HCT116 (cell line): ENCODE data around the gene CORO7. TPM values are rescaled to one million over a fixed set of nuclear protein-coding genes. Genes with fewer than 3 reads are reported as not detected.

Source experiments
- ATAC-seq: fragments of 200-7000 bp; cut with Tn5 transposase; 2 replicates; pipeline ENCODE4 v1.9.1; 2020; ENCODE audit warnings: mild to moderate bottlenecking, moderate library complexity
- BruUV-seq: library from RNA; stranded (reverse); fragments of 400-500 nt; replicated peaks from 2 replicates; lab custom pipeline; 2021; lab: Mats Ljungman, UMichigan
- CTCF ChIA-PET: fragments of 300-600 bp; sonication (Branson Sonifier 250); formaldehyde crosslinking; loops from one replicate; lab custom pipeline; 2021; ENCODE audit warnings: antibody characterized with exemption; lab: Charles Lee
- POLR2A ChIA-PET: fragments of 300-600, 350-600 bp; sonication (Branson Sonifier 250); formaldehyde crosslinking; loops from one replicate; lab custom pipeline; 2021; ENCODE audit warnings: antibody characterized with exemption; lab: Charles Lee
- RAD21 ChIA-PET, 2 experiments: fragments of 300-600 bp; sonication (Branson Sonifier 250); formaldehyde crosslinking; loops; one replicate each; lab custom pipeline; 2023; ENCODE audit warnings: low total read pairs in 2 of 2; ENCODE audit not compliant: uncharacterized antibody in 2 of 2, unreplicated experiment in 2 of 2, low non-redundant PET in 1 of 2; lab: Charles Lee
- DNase-seq: peaks from one replicate; pipeline ENCODE4 v3.0.0-alpha.2; 2010; ENCODE audit warnings: low read depth, low spot score
- H2AFZ ChIP-seq: fragments of 200-600 bp; shearing (Covaris generic), sonication (generic); 2 replicates; pipeline ENCODE4 v1.6.1; 2017; ENCODE audit warnings: low read depth, mixed run types, mixed read lengths, antibody characterized with exemption, low read length; ENCODE audit not compliant: poor library complexity, severe bottlenecking
- H3K27ac ChIP-seq: 2 replicates; pipeline ENCODE4 v1.5.1; 2012; ENCODE audit warnings: low read depth, low read length
- H3K27me3 ChIP-seq: fragments of 200-600 bp; sonication (generic); 2 replicates; pipeline ENCODE4 v1.6.1; 2016; ENCODE audit warnings: mixed run types, low read length, mixed read lengths; ENCODE audit not compliant: insufficient read depth
- H3K36me3 ChIP-seq, 2 experiments: fragments of 200-500 bp in 1 of 2; fragments of 200-600 bp in 1 of 2; sonication (Bioruptor generic) in 1 of 2; sonication (generic) in 1 of 2; 2 replicates each; pipeline versions ENCODE4 v1.5.1 to v1.6.1; 2014 to 2016; ENCODE audit warnings: low read length in 2 of 2, inconsistent platforms in 1 of 2, mixed read lengths in 1 of 2, mixed run types in 1 of 2; ENCODE audit not compliant: insufficient read depth in 2 of 2, control insufficient read depth in 1 of 2
- H3K4me1 ChIP-seq, 2 experiments: fragments of 200-600 bp in 1 of 2; sonication (generic) in 1 of 2; 2 replicates each; pipeline versions ENCODE4 v1.5.1 to v1.6.1; 2012 to 2017; ENCODE audit warnings: low read length in 2 of 2, inconsistent platforms in 1 of 2, mild to moderate bottlenecking in 1 of 2, mixed read lengths in 1 of 2, mixed run types in 1 of 2, moderate library complexity in 1 of 2; ENCODE audit not compliant: insufficient read depth in 2 of 2, control insufficient read depth in 1 of 2
- H3K4me2 ChIP-seq: fragments of 200-600 bp; sonication (generic); 2 replicates; pipeline ENCODE4 v1.6.1; 2017; ENCODE audit warnings: mixed run types, low read length, mixed read lengths
- H3K4me3 ChIP-seq, 2 experiments: fragments of 200-600 bp in 1 of 2; sonication (generic) in 1 of 2; replicated peaks in 1 of 2; 2 replicates each; pipeline ENCODE4 v1.5.1; 2011 to 2016; ENCODE audit warnings: low read length in 2 of 2, control low read depth in 1 of 2, low read depth in 1 of 2, mild to moderate bottlenecking in 1 of 2, mixed read lengths in 1 of 2, mixed run types in 1 of 2
- H3K79me2 ChIP-seq: fragments of 200-600 bp; sonication (generic); 2 replicates; pipeline ENCODE4 v1.6.1; 2017; ENCODE audit warnings: mild to moderate bottlenecking, mixed run types, low read length, moderate library complexity, mixed read lengths; ENCODE audit not compliant: insufficient read depth
- H3K9ac ChIP-seq: fragments of 200-600 bp; sonication (generic); 2 replicates; pipeline ENCODE4 v1.6.1; 2016; ENCODE audit warnings: low read length, mixed read lengths
- H3K9me2 ChIP-seq: fragments of 200-600 bp; sonication (generic), shearing (Covaris generic); 2 replicates; pipeline ENCODE4 v1.6.1; 2017; ENCODE audit warnings: mixed run types, mild to moderate bottlenecking, moderate library complexity; ENCODE audit not compliant: insufficient read depth
- H3K9me3 ChIP-seq, 2 experiments: fragments of 200-500 bp in 1 of 2; fragments of 200-600 bp in 1 of 2; sonication (Bioruptor generic) in 1 of 2; sonication (generic) in 1 of 2; 2 replicates each; pipeline ENCODE4 v1.6.1; 2014 to 2017; ENCODE audit warnings: low read length in 2 of 2, mixed read lengths in 2 of 2, inconsistent platforms in 1 of 2, low read depth in 1 of 2, mild to moderate bottlenecking in 1 of 2, mixed run types in 1 of 2, moderate library complexity in 1 of 2; ENCODE audit not compliant: control insufficient read depth in 1 of 2, insufficient read depth in 1 of 2
- H4K20me1 ChIP-seq: fragments of 200-600 bp; sonication (generic), shearing (Covaris generic); 2 replicates; pipeline ENCODE4 v1.6.1; 2017; ENCODE audit warnings: mixed run types, mild to moderate bottlenecking, moderate library complexity; ENCODE audit not compliant: insufficient read depth
- EZH2 ChIP-seq: fragments of 200-600 bp; sonication (generic); IDR thresholded peaks from 2 replicates; pipeline ENCODE4 v1.6.1; 2017; ENCODE audit warnings: antibody characterized with exemption, mixed run types
- JUND ChIP-seq: IDR thresholded peaks from 2 replicates; pipeline ENCODE4 v1.6.1; 2012
- ZFX ChIP-seq: fragments of 450-650 bp; IDR thresholded peaks from 2 replicates; pipeline ENCODE4 v1.6.1; 2017
- intact Hi-C: fragments of 100-400 bp; cut with micrococcal nuclease; formaldehyde crosslinking; loops from 2 replicates; pipeline ENCODE4 v1.10.0; 2022
- total RNA-seq: library from RNA; stranded (reverse); gene quantifications from one replicate; pipeline ENCODE4 v1.2.1, GENCODE V29; 2021; ENCODE audit not compliant: unreplicated experiment
- TF ChIP-seq, protein P1 (sequence below): IDR thresholded peaks from 2 replicates; pipeline ENCODE4 v1.6.1; 2012

Gene CORO7
- total RNA-seq, 1 experiment from 2014 or later = 21.3 TPM

- no TSS peak for BruUV-seq
- no peak overlapping the region for H3K4me3 ChIP-seq
- intact Hi-C loops = no loop called here
- ChIA-PET CTCF (no interaction called here), RAD21 (no interaction called here), POLR2A (no interaction called here)
- H2AFZ ChIP-seq = no peak overlapping the region
- ATAC-seq = no peak
- no peaks in the 10 kb centered on the region; the same call in 1 of the 2 replicates for H4K20me1 ChIP-seq
- H3K9ac ChIP-seq = no peak overlapping the region
- H3K9me3 ChIP-seq = no peaks in the 10 kb centered on the region
- H3K27me3 ChIP-seq = no peaks in the 10 kb centered on the region
- H3K9me2 ChIP-seq = no peaks in the 10 kb centered on the region
- peaks cover 93% of the 10 kb centered on the region for H3K79me2 ChIP-seq
- TF ChIP-seq, protein P1, sequence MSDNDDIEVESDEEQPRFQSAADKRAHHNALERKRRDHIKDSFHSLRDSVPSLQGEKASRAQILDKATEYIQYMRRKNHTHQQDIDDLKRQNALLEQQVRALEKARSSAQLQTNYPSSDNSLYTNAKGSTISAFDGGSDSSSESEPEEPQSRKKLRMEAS = no peak
- TF ChIP-seq ZFX (no peak), EZH2 (no peak)
- TF ChIP-seq, all 23 proteins: peak for 0
- no peak for DNase-seq
- H3K27ac ChIP-seq = peak overlapping the region; percentile 12; the same call in 1 of the 2 replicates
- peaks cover 30 to 59% of the 10 kb centered on the region in 2 experiments for H3K4me1 ChIP-seq
- H3K36me3 ChIP-seq = no peaks in the 10 kb centered on the region
- no peak overlapping the region for H3K4me2 ChIP-seq
Measured at GRCh38 chr16:4320571-4321137, 95.7 kb downstream of the CORO7 start.

DNA sequence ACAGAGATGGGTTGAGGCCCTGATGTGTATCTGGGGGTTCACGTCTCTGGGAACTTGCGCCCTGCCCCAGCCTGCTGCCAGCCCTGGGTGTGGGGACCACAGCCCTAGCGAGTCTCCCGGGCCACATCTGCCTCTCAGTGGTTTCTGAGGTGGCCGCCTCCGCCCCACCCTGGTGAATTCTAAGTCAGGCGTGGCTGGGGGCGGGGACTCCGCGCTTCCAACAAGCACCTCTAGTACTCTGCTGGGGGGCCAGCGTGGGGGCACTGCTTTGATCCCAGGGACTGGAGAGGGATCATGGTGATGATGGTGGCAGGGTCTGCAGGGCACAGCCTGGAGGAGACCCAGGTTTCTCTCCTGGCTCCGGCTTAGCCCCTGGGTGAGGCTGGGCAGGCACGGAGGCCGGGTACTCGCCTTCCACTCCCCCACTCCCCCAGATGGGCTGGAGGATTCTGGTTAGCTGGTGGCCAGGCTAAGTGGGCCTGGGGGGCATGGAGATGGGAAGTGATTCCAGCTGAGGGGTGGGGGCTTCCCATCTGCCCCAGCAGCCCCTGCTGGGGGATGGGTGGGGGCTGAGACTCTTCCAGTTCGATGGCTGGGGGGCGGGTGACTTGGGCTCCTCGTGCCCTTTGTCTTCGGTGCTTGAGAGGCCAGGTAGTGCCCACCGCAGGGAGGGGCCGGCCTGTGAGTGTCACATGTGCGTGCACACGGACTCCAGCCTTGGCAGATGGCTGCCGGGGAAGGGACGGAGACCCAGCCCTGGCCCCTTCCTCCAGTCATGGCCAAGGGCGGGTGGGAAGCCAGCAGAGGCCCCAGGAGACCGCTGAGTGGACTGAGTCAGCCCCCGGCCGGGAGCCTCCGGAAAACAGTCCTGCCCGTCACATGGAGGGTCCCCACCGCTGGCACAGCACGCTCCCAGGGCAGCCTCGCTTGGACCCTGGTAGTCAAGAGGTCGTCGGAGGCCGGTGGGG, 96.7 kb downstream of the CORO7 start:
- Histone ChIP-seq H3K9me3 (no peaks in the 10 kb centered on the region), H3K79me2 (peaks cover 84% of the 10 kb centered on the region), H3K4me1 (peaks cover 28 to 61% of the 10 kb centered on the region in 2 experiments), H2AFZ (no peak overlapping the region), H3K4me2 (peak overlapping the region; percentile 93), H3K9me2 (no peaks in the 10 kb centered on the region), H3K4me3 (no peak overlapping the region)
- DNase-seq (no peak), ATAC-seq (no peak)
- POLR2A ChIA-PET = no interaction called here
- RAD21 ChIA-PET = no interaction called here
- no peak for TF ChIP-seq JUND
- TF ChIP-seq, all 23 proteins: peak for 0
- no TSS peak for BruUV-seq
- H3K36me3 ChIP-seq = no peaks in the 10 kb centered on the region
- no peaks in the 10 kb centered on the region for H3K27me3 ChIP-seq
- CTCF ChIA-PET = interaction anchor here (0.7 kb wide), 1 partner anchor 529 kb away, joined by 3 read pairs; no protein-coding TSS in a partner anchor
- no peaks in the 10 kb centered on the region; the same call in 1 of the 2 replicates for H4K20me1 ChIP-seq
- intact Hi-C loops = no loop called here
- 0 out of 2 replicates have a peak overlapping the region, but pooled peaks have one; percentile 2 for H3K9ac ChIP-seq
- H3K27ac ChIP-seq = no peak overlapping the region
